ENCODE data around the gene BMP8B.
"Not testable (repeated sequence)": the region's sequence is repeated elsewhere in the genome, so short reads cannot be mapped to it uniquely, and the experiment has no call there.

BMP8B gene, protein sequence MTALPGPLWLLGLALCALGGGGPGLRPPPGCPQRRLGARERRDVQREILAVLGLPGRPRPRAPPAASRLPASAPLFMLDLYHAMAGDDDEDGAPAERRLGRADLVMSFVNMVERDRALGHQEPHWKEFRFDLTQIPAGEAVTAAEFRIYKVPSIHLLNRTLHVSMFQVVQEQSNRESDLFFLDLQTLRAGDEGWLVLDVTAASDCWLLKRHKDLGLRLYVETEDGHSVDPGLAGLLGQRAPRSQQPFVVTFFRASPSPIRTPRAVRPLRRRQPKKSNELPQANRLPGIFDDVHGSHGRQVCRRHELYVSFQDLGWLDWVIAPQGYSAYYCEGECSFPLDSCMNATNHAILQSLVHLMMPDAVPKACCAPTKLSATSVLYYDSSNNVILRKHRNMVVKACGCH

DNA sequence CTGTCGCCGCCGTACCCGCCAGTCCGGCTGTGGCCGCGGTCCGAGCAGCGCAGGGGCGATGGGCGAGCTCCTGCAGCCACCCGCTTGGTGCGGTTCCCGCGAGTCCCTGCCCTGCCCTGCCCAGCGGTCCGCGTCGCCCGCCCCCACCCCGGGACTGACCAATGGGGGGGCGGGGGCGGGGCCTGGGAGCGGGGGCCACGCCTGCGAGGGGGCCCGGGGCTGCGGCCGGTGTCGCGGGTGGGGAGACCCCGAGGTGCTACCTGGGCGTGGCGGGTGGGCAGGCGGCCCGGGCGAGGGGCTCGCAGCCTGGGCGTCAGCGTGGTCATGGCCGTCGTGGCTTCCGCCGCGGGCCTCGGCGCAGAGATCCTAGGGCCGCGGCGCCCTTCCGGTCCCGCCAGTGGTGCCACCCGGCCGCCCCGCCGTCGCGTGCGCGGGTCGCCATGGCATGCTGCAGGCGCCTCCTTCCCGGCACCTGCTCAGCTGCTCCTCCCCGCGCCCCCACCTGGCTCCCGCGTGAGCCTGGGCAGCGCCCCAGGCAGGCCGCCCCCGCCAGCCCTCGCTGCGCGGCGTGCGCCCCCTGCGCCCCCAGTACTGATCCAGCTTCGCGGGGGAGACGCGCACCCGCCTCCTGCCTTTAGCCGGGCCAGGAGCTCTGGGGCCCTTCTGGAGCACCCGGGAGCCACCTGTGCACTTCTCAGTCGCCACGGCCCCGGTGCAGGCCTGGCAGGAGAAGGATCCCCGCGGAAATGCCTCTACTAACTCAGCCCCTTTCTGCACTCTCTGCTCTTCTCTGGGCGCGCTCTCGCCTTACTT, at the start of gene BMP8B:
TSS of gene BMP8B (minus strand) at position 108 of the 813 bp plus-strand sequence. CDS start 380 bp downstream, outside the sequence.
- Histone ChIP-seq H3K9me3 (ENCODE audit: control insufficient read depth, insufficient read depth, low read length) (no peaks in the 10 kb centered on the region), H3K4me1 (ENCODE audit: insufficient read depth, low read length) (no peaks in the 10 kb centered on the region), H3K9ac (ENCODE audit: low read depth, low read length) (peak within 1 kb of the TSS; percentile 42), H3K36me3 (ENCODE audit: insufficient read depth, low read length) (no peaks in the 10 kb centered on the region)

DNA sequence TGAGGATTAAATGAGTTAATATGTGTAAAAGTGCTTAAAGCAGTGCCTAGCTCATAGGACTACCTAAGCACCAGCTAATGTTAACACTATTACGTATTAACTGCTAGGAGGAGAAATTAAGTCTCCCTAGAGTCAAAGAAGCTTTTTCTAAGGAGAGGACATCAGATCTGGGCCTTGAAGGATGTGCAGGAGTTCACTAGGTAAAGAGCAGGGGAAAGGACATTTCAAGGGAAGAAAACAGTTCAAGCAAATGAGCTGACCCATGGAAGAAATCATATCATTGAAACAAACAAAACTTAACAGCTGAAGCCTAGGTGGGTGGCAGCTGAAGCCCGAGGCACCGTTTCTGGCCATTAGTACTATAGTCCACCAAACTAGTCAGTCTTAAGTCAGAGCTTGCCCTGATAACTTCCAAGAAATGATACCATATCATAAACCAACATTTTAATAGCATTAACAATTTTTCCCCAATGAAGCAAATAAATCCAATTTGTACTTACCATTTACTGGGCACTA, 48.0 kb upstream of the BMP8B start:
- H3K36me3 ChIP-seq (ENCODE audit: insufficient read depth, low read length), result peaks cover 16% of the 10 kb centered on the region; the same call in 1 of the 2 replicates

DNA sequence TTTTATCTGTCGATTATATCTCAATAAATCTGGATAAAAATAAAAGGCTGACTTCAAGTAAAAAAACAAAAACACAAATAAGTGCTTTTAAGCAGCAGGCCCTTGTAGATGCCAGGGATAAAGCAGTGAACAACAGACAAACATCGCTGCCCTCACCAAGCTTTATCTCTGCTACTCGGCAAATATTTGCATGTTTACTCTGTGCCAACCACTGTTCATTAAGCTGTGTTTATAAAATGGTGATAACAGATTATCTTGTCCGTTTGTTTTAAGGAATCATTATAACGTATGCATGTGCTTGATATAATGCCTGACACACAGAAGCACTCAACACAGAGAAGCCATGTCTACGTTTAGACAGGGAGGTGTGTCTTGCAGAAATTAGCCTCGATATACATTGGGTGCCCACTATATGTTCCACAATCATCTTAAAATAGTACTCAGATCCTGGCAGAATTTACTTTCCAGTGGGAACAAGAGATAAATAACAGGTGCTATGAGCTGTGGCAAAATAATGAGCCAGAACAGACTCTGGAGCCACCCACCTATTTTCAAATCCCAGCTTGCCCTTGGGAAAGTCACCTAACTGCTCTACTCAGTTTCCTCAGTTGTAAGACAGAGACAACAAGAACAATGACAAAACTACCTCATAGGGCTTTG, 47.4 kb upstream of the BMP8B start:
- no peak overlapping the region for H3K9ac ChIP-seq (ENCODE audit: low read depth, low read length)
- H3K4me1 ChIP-seq (ENCODE audit: insufficient read depth, low read length), result no peaks in the 10 kb centered on the region
- H3K9me3 ChIP-seq (ENCODE audit: control insufficient read depth, insufficient read depth, low read length), result no peaks in the 10 kb centered on the region
- H3K36me3 ChIP-seq (ENCODE audit: insufficient read depth, low read length), result peaks cover 11% of the 10 kb centered on the region; the same call in 1 of the 2 replicates

More for the DNA sequence above, 48.0 kb upstream of the BMP8B start:
- no peaks in the 10 kb centered on the region for H3K9me3 ChIP-seq (ENCODE audit: control insufficient read depth, insufficient read depth, low read length)
- H3K4me1 ChIP-seq (ENCODE audit: insufficient read depth, low read length), result no peaks in the 10 kb centered on the region
- no peak overlapping the region for H3K9ac ChIP-seq (ENCODE audit: low read depth, low read length)

DNA sequence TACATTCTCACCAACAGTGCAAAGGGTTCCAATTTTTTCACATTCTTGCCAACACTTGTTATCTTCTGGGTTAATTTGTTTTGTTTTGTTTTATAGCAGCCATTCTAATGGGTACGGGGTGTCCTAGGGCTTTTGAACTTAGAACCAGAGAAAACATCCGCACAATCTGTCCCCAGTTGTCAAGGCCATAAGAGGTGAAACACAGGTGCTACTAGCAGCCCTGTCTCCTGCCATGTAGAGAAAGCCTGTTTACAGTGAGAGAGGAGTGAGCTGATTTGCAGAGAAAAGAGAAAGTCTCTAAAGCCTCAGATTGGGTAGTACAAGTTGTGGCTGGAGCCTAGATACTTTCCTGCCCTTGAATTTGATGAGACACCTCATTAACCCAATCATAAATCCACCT, 46.4 kb upstream of the BMP8B start:
- no peaks in the 10 kb centered on the region for H3K4me1 ChIP-seq (ENCODE audit: insufficient read depth, low read length)
- H3K36me3 ChIP-seq (ENCODE audit: insufficient read depth, low read length), result peaks cover 7% of the 10 kb centered on the region; the same call in 1 of the 2 replicates
- no peaks in the 10 kb centered on the region for H3K9me3 ChIP-seq (ENCODE audit: control insufficient read depth, insufficient read depth, low read length)

DNA sequence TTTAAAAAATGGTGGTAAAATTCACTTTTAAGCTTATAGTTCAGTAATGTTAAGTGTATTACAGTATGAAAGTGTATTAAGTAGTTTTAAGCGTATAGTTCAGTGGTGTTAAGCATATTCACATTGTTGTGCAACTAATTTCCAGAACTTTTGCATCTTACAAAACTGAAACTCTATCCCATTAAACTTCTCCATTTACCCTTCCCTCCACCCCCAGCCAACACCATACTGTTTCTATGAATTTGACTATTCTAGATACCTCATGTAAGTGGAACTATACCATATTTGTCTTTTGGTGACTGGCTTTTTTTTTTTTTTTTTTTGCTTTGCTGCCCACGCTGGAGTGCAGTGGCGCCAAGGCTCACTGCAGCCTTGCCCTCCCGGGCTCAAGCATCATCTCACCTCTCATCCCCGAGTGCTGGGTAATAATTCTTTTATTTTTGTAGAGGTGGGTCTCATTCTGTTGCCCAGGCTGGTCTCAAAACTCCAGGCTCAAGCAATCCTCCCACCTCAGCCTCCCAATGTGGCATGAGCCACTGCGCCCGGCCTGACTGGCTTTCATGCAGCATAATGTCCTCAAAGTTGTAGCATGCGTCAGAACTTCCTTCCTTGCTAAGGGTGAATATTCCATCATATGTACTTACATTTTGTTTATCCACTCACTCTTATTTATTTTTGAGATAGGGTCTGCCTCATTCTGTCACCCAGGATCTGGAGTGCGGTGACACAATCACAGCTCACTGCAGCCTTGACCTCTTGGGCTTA, 45.1 kb upstream of the BMP8B start:
- no peak overlapping the region for H3K9ac ChIP-seq (ENCODE audit: low read depth, low read length)

More for the DNA sequence above, 46.4 kb upstream of the BMP8B start:
- no peak overlapping the region for H3K9ac ChIP-seq (ENCODE audit: low read depth, low read length)

DNA sequence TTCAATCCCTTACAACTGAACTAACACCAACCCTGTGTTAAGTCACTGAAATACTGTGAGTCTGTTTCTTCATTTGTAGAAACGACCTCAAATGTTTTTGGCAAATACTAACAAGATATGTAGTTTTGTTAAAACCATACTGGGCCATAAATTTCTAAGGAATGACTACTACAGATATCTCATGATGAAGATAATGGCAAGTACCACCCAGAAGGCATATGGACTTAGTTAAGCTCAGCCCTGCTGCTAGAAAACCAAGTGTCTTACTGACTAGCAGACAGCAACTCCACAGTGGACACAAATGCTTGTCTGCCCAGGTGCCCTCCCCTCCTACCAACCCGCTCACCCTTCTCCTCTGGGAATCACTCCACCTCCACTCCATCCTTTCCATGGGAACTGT, 44.5 kb upstream of the BMP8B start:
- H3K9me3 ChIP-seq (ENCODE audit: control insufficient read depth, insufficient read depth, low read length), result no peaks in the 10 kb centered on the region
- H3K9ac ChIP-seq (ENCODE audit: low read depth, low read length), result no peak overlapping the region
- no peaks in the 10 kb centered on the region for H3K36me3 ChIP-seq (ENCODE audit: insufficient read depth, low read length)
- H3K4me1 ChIP-seq (ENCODE audit: insufficient read depth, low read length), result no peaks in the 10 kb centered on the region

More for the DNA sequence above, 45.1 kb upstream of the BMP8B start:
- Histone ChIP-seq H3K4me1 (ENCODE audit: insufficient read depth, low read length) (no peaks in the 10 kb centered on the region), H3K36me3 (ENCODE audit: insufficient read depth, low read length) (no peaks in the 10 kb centered on the region), H3K9me3 (ENCODE audit: control insufficient read depth, insufficient read depth, low read length) (no peaks in the 10 kb centered on the region)

DNA sequence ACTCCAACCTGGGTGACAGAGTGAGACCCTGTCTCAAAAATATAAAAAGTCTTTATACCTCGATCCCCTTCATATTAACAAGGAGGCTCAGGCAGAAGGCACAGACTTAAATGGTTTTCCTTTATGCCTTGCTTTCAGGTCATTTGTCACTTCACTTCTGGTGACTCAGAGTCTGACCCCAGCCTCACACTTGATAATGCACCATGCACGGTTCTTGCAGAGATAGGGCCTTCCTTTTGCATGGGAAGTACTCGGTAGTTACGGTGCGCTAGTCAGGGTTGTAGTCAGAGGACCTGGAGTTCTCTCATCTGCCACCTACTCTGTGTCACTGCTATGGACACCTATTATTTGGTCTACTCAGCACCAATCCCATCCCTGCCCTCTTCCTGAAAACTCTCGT, 43.6 kb upstream of the BMP8B start:
- no peaks in the 10 kb centered on the region for H3K9me3 ChIP-seq (ENCODE audit: control insufficient read depth, insufficient read depth, low read length)
- H3K9ac ChIP-seq (ENCODE audit: low read depth, low read length), result no peak overlapping the region
- H3K4me1 ChIP-seq (ENCODE audit: insufficient read depth, low read length), result no peaks in the 10 kb centered on the region
- no peaks in the 10 kb centered on the region for H3K36me3 ChIP-seq (ENCODE audit: insufficient read depth, low read length)

DNA sequence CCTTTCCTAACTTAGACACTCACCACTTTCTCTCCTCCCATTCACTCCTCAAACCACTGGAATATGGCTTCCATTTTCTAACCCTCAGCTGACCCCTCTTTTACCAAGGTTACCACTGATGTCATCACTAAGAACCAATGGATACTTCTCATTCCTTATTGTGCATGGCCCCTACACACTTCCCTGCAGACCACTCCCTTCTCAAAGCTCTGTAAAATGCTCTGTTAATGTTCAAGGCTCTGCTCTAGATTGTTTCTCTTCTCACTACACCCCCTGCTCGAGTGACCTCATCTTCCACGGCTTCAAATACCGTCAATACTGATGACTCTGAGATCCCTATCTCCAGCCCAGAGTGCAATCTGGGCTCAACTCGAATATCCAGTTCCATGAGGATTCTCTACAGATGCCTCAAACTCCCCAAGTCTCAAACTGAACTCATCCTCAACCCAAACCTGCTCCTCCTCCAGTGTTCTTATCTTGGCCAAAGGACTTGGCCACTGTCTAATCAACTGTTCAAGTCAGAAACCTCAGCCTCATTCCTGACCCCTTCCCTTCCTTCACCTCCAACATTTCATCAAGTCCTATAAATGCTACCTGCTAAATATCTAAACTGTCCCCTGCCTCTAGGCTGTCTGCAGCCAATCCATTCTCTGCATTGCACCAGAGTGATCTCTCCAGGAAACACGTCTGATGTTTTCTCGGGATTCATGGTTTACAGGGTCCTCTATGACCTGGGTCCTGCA, 41.3 kb upstream of the BMP8B start:
- H3K9ac ChIP-seq (ENCODE audit: low read depth, low read length), result no peak overlapping the region
- no peaks in the 10 kb centered on the region for H3K36me3 ChIP-seq (ENCODE audit: insufficient read depth, low read length)
- H3K9me3 ChIP-seq (ENCODE audit: control insufficient read depth, insufficient read depth, low read length), result no peaks in the 10 kb centered on the region
- H3K4me1 ChIP-seq (ENCODE audit: insufficient read depth, low read length), result no peaks in the 10 kb centered on the region

DNA sequence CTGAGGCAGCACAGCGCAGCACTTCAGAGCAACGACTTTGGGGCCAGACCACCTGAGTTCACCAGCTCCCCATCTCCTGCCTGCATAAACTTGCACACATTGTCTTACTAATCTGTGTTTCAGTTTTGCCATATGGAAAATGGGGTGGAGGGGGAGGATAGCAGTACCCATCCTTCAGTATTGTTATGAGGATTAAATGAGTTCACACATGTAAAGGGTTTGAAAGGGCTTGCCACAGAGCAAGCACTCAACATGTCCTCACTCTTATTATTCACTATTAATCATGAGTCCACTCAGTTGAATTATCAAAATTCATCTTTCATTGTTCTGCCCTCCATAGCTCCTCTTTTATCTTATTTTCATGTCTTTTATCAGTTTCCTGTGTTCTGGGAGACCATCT, 40.1 kb upstream of the BMP8B start:
- Histone ChIP-seq H3K4me1 (ENCODE audit: insufficient read depth, low read length) (no peaks in the 10 kb centered on the region), H3K36me3 (ENCODE audit: insufficient read depth, low read length) (no peaks in the 10 kb centered on the region), H3K9ac (ENCODE audit: low read depth, low read length) (no peak overlapping the region), H3K9me3 (ENCODE audit: control insufficient read depth, insufficient read depth, low read length) (no peaks in the 10 kb centered on the region)

DNA sequence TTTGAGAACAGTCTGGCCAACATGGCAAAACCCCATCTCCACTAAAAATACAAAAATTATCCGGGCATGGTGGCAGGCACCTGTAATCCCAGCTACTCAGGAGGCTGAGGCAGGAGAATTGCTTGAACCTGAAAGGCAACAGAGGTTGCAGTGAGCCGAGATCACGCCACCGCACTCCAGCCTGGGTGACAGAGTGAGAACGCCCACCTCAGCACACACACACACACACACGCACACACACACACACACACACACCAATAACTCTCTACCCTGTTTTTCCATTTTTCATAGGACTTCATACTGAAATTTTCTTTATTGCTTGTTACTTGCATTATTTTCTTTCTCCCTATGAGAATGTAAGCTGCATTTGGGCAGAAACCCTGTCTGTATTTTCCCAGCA, 39.6 kb upstream of the BMP8B start:
- H3K4me1 ChIP-seq (ENCODE audit: insufficient read depth, low read length); H3K9me3 ChIP-seq (ENCODE audit: control insufficient read depth, insufficient read depth, low read length); H3K9ac ChIP-seq (ENCODE audit: low read depth, low read length); H3K36me3 ChIP-seq (ENCODE audit: insufficient read depth, low read length): not testable (repeated sequence)

DNA sequence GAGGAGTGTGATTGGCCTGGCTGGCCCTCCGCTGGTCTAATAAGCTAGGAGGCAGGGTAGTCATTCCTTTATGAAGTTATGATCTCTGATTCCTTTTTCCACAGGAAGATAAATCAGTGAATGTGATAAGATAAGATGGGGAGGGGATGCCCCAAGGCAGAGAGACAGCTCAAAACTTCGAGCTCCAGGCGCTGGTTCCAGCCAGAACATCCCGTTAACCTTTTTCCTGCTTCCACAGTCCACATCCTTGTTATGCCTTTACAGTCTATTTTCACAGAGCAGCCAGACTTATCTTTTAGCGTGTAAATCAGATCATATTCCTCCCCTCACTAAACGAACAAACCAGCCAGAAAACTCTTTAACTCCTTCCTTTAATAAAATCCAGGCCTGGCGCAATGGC, 38.5 kb upstream of the BMP8B start:
- Histone ChIP-seq H3K4me1 (ENCODE audit: insufficient read depth, low read length) (no peaks in the 10 kb centered on the region), H3K9me3 (ENCODE audit: control insufficient read depth, insufficient read depth, low read length) (no peaks in the 10 kb centered on the region), H3K9ac (ENCODE audit: low read depth, low read length) (no peak overlapping the region), H3K36me3 (ENCODE audit: insufficient read depth, low read length) (no peaks in the 10 kb centered on the region)

DNA sequence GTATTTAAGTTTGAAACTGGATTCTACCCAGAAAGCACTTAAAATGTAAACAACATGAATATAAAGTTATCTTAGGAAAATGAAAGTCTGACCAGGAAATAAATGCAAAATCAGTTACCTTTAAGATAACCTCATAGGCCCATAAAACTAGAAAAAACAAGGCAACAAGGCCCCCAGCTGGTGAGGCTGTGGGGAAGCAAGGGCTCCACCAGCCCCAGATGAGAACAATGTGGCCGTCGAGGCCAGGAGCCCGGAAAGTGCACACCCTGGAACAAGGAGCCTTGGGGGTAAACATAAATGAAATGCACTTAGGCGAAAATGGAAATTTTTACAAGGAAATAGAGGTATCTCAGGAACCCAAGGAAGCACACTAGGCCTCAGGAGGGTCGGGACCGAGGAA, 37.9 kb upstream of the BMP8B start:
- Histone ChIP-seq H3K4me1 (ENCODE audit: insufficient read depth, low read length) (no peaks in the 10 kb centered on the region), H3K36me3 (ENCODE audit: insufficient read depth, low read length) (no peaks in the 10 kb centered on the region), H3K9me3 (ENCODE audit: control insufficient read depth, insufficient read depth, low read length) (no peaks in the 10 kb centered on the region), H3K9ac (ENCODE audit: low read depth, low read length) (no peak overlapping the region)

DNA sequence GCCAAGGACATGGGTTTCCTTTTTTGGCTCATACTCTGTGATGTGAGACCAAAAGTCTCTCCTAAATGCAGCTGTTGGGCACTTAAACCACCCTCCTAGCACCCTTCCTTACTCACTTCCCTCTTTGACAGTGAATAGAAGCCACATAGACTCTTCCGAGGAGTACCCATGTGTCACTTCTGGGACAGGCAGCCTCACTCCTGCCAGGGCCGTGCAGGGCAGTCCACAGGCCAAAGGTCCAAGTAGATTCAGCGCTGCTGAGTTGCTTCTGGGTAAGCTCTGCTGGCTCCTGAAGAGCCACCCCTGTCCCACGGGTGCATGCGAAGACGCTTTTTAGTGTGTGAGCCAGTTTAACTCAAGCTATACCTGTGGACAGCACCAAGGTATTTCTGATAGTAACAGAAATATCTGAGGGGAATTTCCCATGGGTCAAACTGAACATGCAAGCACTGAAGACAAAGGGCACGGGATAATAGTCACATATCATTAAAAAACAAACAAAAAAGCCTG, 36.8 kb upstream of the BMP8B start:
- no peaks in the 10 kb centered on the region for H3K9me3 ChIP-seq (ENCODE audit: control insufficient read depth, insufficient read depth, low read length)
- no peak overlapping the region for H3K9ac ChIP-seq (ENCODE audit: low read depth, low read length)
- H3K4me1 ChIP-seq (ENCODE audit: insufficient read depth, low read length), result no peaks in the 10 kb centered on the region
- H3K36me3 ChIP-seq (ENCODE audit: insufficient read depth, low read length), result no peaks in the 10 kb centered on the region

Data from ES-I3 (cell line).